HK-2 (cell line): ENCODE measurements around the gene RHEBL1.

Source experiments
- DNase-seq: peaks from one replicate; pipeline ENCODE4 v3.0.0-alpha.2; 2018; ENCODE audit not compliant: unreplicated experiment

RHEBL1 gene

DNA sequence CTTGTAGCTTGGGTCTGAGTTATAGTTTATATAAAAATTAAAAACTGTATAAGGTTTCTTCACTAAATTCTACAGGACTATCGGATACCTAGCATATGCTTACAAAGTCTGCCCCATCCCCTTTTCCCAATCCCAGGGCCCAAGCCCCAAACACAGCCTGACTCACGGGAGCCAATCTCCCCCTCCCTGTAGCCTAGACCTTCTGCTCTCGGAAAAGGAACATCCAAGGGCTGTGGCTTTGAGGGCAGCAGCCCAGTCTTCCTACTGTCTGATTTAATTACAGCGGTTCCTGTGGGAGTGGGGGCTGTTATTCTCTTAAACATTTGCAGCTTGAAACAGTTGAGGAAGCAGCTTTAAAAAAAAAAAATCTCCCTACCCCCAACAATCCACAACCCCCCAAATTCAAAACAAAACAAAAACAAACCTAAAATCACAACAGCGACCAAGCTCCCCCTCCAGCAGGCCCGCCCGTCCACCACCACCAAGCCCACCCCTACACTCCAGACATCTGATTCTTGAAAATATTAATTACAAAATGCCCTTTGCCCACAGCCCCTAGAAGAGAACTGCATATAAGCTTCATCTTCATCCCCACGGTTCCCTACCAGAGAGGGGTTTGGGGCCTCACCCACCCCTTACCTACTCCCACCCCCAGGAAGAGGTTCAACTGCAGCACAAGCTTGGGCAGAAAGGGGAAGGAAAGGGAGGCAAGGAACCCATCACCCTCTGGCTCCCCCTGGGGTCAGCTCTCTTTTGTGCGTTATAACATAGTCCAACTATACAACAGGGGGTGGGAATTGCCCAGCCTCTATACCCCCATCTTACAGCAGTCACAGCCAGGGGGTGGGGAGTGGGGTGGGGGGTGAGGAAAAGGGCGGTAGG, 50.1 kb downstream of the RHEBL1 start:
- peak; percentile 38 for DNase-seq

DNA sequence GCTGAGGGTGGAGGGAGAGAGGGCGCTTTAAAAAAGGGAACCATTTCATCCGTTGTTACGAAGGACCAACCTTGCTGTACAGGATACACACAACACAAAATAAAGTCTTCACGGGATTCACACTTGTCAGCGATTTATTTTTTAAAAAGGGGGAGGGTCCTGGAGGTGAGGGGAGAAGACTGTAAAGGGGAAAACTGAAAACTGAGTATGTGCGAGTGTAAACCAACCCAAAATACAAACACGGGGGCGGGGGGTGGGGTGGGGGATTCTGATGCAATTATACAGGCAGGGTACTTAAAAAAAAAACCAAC, 50.7 kb downstream of the RHEBL1 start:
- no peak for DNase-seq

DNA sequence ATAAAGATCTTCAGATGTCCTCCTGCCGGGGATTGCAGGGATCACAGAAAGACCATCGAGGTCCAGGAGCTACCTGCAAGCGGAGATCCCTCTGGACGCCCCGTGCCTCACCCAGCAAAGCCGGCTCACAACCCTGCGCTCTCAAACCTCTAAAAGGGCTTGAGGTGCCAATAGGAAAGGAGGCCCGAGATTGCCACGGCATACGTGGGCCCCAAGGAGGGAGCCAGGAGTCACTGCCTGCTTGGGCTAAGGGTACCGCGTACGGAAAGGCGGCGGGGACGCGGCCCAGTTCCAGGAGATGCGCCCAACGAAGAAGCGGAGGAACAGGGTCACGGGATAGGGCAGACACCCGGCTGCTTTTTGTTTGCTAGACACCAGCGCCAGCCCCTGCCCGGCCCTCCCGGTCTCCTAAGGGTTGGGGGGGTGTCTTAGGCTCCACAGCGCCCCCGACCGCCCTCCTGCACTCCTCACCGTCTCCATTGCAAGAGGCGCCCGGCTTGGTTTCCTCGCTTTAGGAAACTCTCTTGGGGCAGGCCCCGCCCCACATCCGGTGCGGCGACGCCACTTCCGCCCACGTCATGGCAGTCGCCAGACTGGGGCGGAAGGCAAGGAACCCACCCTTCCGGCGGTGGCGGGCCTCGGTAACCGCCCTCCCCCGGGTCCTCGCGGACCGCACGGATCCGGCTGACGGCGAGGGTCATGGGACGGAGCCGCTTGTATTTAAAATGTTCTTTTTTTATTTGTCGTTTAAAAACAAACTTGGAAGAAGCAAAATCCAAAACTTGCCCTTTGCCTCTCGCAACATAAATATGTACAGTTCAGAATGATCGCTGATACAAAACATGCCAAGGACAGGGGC, 51.3 kb downstream of the RHEBL1 start, which contains the start of gene PRKAG1:
PRKAG1 (minus strand) TSS at position 516 of the 859 bp plus-strand sequence; CDS start at position 480, 36 bp downstream.
- peak; percentile 96 for DNase-seq

DNA sequence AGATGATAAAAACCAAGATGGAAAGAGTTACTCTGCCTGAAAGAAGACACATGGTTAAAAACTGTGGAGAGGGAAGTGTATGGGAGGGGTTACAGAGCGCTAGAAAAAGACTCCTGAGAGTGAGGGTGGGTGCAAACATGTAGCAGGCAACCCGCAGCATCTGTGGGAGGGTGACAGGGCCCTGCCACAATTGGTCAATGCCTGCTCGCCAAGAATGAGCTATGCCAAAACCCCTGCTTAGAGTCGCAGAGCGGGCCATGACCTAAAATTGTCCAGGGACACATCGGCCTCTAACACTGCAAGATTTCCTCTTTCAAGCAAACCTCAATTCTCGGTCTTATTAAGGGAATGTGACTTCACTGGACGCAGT, 51.9 kb downstream of the RHEBL1 start:
- DNase-seq = no peak

DNA sequence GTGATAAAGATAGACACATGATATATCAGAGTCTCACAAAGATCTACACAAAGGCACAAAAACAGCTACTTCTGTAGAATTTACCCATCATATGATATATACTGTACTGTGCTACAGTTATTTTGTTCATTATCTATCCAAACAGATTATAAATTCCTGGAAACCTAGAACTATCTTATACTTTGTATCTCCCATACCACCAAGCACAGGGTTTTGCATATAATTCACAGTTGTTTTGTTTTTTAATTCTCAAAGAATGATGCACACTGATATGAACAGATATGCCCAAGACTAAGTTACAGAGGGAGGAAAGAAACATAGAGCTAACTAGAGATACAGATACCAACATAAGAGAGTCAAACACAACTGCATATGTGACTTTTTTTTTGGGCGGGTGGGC, 54.6 kb downstream of the RHEBL1 start:
- no peak for DNase-seq
